Measurements from ENCODE around the gene CFLAR. TPM values are rescaled to one million over a fixed set of nuclear protein-coding genes. Genes with fewer than 3 reads are reported as not detected.

The CFLAR gene
- total and polyA plus RNA-seq, 4 donors: 24.4 to 169 (median 45.5) TPM

DNA sequence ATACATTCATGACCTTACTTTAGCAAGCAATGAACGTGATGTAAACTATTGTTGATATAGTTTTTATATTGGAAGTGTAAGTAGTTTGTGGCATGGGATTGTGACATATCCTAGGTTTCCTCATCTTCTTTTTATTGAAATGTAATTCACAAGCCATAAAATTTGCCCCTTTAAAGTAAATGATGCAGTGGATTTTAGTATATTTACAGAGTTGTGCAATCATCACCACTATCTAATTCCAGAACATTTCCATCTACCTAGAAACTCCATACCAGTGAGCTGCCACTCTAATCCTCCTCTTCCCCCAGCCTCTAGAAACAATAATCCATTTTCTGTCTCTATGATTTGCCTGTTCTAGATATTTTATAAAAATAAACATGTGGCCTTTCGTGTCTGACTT, 56.3 kb downstream of the CFLAR start:
- H3K4me1 ChIP-seq (ENCODE audit: control insufficient read depth in 4 of 4, insufficient read depth in 4 of 4, low read length in 3 of 4): peaks cover 0 to 8% (median 0%) of the 10 kb centered on the region in 4 donors
- H3K9me3 ChIP-seq (ENCODE audit: control insufficient read depth in 4 of 4, low read length in 3 of 4): no peaks in the 10 kb centered on the region
- H3K27ac ChIP-seq (ENCODE audit: low read depth in 1 of 2, low read length in 2 of 2): no peak overlapping the region
- no peak overlapping the region for H3K4me3 ChIP-seq (ENCODE audit: low read depth in 1 of 3, low read length in 3 of 3)
- TF ChIP-seq, protein P1, sequence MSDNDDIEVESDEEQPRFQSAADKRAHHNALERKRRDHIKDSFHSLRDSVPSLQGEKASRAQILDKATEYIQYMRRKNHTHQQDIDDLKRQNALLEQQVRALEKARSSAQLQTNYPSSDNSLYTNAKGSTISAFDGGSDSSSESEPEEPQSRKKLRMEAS (IDR thresholded peaks at IDR 0.05): no peak
- no peak for TF ChIP-seq YY1 (IDR thresholded peaks at IDR 0.05)
- no peak for TF ChIP-seq NR2F2 (IDR thresholded peaks at IDR 0.05)
- no peak for TF ChIP-seq RXRA (IDR thresholded peaks at IDR 0.05)
- TF ChIP-seq, protein P2, sequence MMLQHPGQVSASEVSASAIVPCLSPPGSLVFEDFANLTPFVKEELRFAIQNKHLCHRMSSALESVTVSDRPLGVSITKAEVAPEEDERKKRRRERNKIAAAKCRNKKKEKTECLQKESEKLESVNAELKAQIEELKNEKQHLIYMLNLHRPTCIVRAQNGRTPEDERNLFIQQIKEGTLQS (IDR thresholded peaks at IDR 0.05): no peak
- peak in 1 of 2 donors; percentile 9 for TF ChIP-seq HNF4A (conservative IDR thresholded peaks at IDR 0.05)
- TF ChIP-seq SP1 (IDR thresholded peaks at IDR 0.05): no peak
- no peak for DNase-seq (ENCODE audit: low spot score)
- H3K36me3 ChIP-seq (ENCODE audit: control insufficient read depth in 4 of 4, insufficient read depth in 3 of 4, low read depth in 1 of 4, low read length in 3 of 4): peaks cover 0 to 3% (median 2%) of the 10 kb centered on the region in 4 donors
- no peaks in the 10 kb centered on the region for H3K27me3 ChIP-seq (ENCODE audit: control insufficient read depth in 4 of 4, insufficient read depth in 4 of 4, low read length in 3 of 4)
- no peak overlapping the region for H3K9ac ChIP-seq (ENCODE audit: low read depth in 1 of 2, low read length in 2 of 2)
- 49% methylated on average over 2 of the region's 2 CpGs for WGBS

DNA sequence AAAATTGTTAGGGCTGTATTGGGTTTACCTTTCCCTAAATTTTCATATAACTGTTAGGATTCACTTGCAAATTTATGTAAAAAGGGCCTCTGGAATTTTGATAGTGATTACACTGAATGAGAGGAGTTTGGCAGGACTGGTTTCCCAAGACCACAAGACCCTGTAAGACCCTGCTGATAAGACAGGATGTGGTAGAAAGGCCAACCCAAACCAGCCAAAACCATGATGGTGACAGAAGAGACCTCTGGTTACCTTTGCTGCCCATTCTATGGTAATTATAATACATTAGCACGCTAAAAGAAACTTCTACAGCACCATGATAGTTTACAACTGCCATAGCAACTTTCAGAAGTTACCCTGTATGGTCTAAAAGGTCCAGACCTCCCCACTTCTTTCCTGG, 58.7 kb downstream of the CFLAR start:
- Histone ChIP-seq H3K4me3 (ENCODE audit: low read depth in 1 of 3, low read length in 3 of 3) (no peak overlapping the region), H3K9ac (ENCODE audit: low read depth in 1 of 2, low read length in 2 of 2) (no peak overlapping the region), H3K9me3 (ENCODE audit: control insufficient read depth in 4 of 4, low read length in 3 of 4) (no peaks in the 10 kb centered on the region), H3K4me1 (ENCODE audit: control insufficient read depth in 4 of 4, insufficient read depth in 4 of 4, low read length in 3 of 4) (peaks cover 0 to 8% (median 0%) of the 10 kb centered on the region in 4 donors), H3K36me3 (ENCODE audit: control insufficient read depth in 4 of 4, insufficient read depth in 3 of 4, low read depth in 1 of 4, low read length in 3 of 4) (no peaks in the 10 kb centered on the region), H3K27me3 (ENCODE audit: control insufficient read depth in 4 of 4, insufficient read depth in 4 of 4, low read length in 3 of 4) (no peaks in the 10 kb centered on the region), H3K27ac (ENCODE audit: low read depth in 1 of 2, low read length in 2 of 2) (no peak overlapping the region)
- no peak for DNase-seq (ENCODE audit: low spot score)
- TF ChIP-seq, protein P1 (IDR thresholded peaks at IDR 0.05): no peak
- TF ChIP-seq HNF4G (IDR thresholded peaks at IDR 0.05) (no peak), GABPA (IDR thresholded peaks at IDR 0.05 in 1 of 2, conservative IDR thresholded peaks at IDR 0.05 in 1 of 2) (no peak), EGR1 (IDR thresholded peaks at IDR 0.05; ENCODE audit: low read depth in 2 of 2) (no peak), TAF1 (conservative IDR thresholded peaks at IDR 0.05) (no peak), JUND (IDR thresholded peaks at IDR 0.05) (no peak), RXRA (IDR thresholded peaks at IDR 0.05) (no peak), RAD21 (IDR thresholded peaks at IDR 0.05) (no peak), NR2F2 (IDR thresholded peaks at IDR 0.05) (no peak), YY1 (IDR thresholded peaks at IDR 0.05) (no peak), FOXA1 (IDR thresholded peaks at IDR 0.05) (no peak)
- TF ChIP-seq, protein P3, sequence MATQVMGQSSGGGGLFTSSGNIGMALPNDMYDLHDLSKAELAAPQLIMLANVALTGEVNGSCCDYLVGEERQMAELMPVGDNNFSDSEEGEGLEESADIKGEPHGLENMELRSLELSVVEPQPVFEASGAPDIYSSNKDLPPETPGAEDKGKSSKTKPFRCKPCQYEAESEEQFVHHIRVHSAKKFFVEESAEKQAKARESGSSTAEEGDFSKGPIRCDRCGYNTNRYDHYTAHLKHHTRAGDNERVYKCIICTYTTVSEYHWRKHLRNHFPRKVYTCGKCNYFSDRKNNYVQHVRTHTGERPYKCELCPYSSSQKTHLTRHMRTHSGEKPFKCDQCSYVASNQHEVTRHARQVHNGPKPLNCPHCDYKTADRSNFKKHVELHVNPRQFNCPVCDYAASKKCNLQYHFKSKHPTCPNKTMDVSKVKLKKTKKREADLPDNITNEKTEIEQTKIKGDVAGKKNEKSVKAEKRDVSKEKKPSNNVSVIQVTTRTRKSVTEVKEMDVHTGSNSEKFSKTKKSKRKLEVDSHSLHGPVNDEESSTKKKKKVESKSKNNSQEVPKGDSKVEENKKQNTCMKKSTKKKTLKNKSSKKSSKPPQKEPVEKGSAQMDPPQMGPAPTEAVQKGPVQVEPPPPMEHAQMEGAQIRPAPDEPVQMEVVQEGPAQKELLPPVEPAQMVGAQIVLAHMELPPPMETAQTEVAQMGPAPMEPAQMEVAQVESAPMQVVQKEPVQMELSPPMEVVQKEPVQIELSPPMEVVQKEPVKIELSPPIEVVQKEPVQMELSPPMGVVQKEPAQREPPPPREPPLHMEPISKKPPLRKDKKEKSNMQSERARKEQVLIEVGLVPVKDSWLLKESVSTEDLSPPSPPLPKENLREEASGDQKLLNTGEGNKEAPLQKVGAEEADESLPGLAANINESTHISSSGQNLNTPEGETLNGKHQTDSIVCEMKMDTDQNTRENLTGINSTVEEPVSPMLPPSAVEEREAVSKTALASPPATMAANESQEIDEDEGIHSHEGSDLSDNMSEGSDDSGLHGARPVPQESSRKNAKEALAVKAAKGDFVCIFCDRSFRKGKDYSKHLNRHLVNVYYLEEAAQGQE (IDR thresholded peaks at IDR 0.05): no peak
- TF ChIP-seq, protein P2 (IDR thresholded peaks at IDR 0.05): no peak
- TF ChIP-seq, protein P4, sequence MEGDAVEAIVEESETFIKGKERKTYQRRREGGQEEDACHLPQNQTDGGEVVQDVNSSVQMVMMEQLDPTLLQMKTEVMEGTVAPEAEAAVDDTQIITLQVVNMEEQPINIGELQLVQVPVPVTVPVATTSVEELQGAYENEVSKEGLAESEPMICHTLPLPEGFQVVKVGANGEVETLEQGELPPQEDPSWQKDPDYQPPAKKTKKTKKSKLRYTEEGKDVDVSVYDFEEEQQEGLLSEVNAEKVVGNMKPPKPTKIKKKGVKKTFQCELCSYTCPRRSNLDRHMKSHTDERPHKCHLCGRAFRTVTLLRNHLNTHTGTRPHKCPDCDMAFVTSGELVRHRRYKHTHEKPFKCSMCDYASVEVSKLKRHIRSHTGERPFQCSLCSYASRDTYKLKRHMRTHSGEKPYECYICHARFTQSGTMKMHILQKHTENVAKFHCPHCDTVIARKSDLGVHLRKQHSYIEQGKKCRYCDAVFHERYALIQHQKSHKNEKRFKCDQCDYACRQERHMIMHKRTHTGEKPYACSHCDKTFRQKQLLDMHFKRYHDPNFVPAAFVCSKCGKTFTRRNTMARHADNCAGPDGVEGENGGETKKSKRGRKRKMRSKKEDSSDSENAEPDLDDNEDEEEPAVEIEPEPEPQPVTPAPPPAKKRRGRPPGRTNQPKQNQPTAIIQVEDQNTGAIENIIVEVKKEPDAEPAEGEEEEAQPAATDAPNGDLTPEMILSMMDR (IDR thresholded peaks at IDR 0.05; ENCODE audit: low read depth, low read length, missing input control): no peak
- TF ChIP-seq, protein P5, sequence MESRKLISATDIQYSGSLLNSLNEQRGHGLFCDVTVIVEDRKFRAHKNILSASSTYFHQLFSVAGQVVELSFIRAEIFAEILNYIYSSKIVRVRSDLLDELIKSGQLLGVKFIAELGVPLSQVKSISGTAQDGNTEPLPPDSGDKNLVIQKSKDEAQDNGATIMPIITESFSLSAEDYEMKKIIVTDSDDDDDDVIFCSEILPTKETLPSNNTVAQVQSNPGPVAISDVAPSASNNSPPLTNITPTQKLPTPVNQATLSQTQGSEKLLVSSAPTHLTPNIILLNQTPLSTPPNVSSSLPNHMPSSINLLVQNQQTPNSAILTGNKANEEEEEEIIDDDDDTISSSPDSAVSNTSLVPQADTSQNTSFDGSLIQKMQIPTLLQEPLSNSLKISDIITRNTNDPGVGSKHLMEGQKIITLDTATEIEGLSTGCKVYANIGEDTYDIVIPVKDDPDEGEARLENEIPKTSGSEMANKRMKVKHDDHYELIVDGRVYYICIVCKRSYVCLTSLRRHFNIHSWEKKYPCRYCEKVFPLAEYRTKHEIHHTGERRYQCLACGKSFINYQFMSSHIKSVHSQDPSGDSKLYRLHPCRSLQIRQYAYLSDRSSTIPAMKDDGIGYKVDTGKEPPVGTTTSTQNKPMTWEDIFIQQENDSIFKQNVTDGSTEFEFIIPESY (IDR thresholded peaks at IDR 0.05): no peak
- WGBS: 66% methylated on average over 1 of the region's 1 CpG
